Panc1 (cell line): ENCODE measurements around the gene NBDY. TPM values are rescaled to one million over a fixed set of nuclear protein-coding genes. Genes with fewer than 3 reads are reported as not detected.

ENCODE experiments used
- ATAC-seq: fragments of 200-7000 bp; cut with Tn5 transposase; 2 replicates; pipeline ENCODE4 v1.9.1; 2020; ENCODE audit warnings: mild to moderate bottlenecking, moderate library complexity
- BruUV-seq: library from RNA; stranded (reverse); fragments of 400-500 nt; replicated peaks from 2 replicates; lab custom pipeline; 2021; lab: Mats Ljungman, UMichigan
- CTCF ChIA-PET: fragments of 300-600 bp; sonication (Branson Sonifier 250); formaldehyde crosslinking; loops from one replicate; lab custom pipeline; 2022; ENCODE audit warnings: antibody characterized with exemption; lab: Charles Lee
- POLR2A ChIA-PET: fragments of 300-600 bp; sonication (Branson Sonifier 250); formaldehyde crosslinking; loops from one replicate; lab custom pipeline; 2022; ENCODE audit warnings: antibody characterized with exemption; lab: Charles Lee
- DNase-seq: peaks from one replicate; pipeline ENCODE4 v3.0.0-alpha.2; 2010; ENCODE audit warnings: low read depth, low spot score
- H3K27ac ChIP-seq: 2 replicates; pipeline ENCODE4 v1.5.1; 2011; ENCODE audit warnings: mild to moderate bottlenecking, low read length, inconsistent platforms
- H3K27me3 ChIP-seq: fragments of 200-500 bp; sonication (Bioruptor generic); 2 replicates; pipeline ENCODE4 v1.6.0; 2014; ENCODE audit warnings: low read length, inconsistent platforms; ENCODE audit not compliant: control insufficient read depth, insufficient read depth
- H3K36me3 ChIP-seq: fragments of 200-500 bp; sonication (Bioruptor generic); 2 replicates; pipeline ENCODE4 v1.5.1; 2014; ENCODE audit warnings: inconsistent platforms, mild to moderate bottlenecking, low read length, moderate library complexity; ENCODE audit not compliant: control insufficient read depth, insufficient read depth
- H3K4me1 ChIP-seq: 2 replicates; pipeline ENCODE4 v1.5.1; 2011; ENCODE audit warnings: inconsistent platforms, mild to moderate bottlenecking, low read length, moderate library complexity; ENCODE audit not compliant: control insufficient read depth, insufficient read depth
- H3K4me3 ChIP-seq, 2 experiments: 2 replicates each; pipeline ENCODE4 v1.5.1; 2011 to 2012; ENCODE audit warnings: low read depth in 2 of 2, low read length in 2 of 2, mild to moderate bottlenecking in 2 of 2, inconsistent platforms in 1 of 2, moderate library complexity in 1 of 2
- H3K9me3 ChIP-seq: fragments of 200-500 bp; sonication (Bioruptor generic); 2 replicates; pipeline ENCODE4 v1.5.1; 2014; ENCODE audit warnings: low read depth, mild to moderate bottlenecking, inconsistent platforms, low read length, moderate library complexity; ENCODE audit not compliant: control insufficient read depth, insufficient read depth
- POLR2AphosphoS5 ChIP-seq: IDR thresholded peaks from 2 replicates; pipeline ENCODE4 v1.6.1; 2012; ENCODE audit warnings: mild to moderate bottlenecking, low read depth, low read length, moderate library complexity
- SIN3A ChIP-seq: IDR thresholded peaks from 2 replicates; pipeline ENCODE4 v1.6.1; 2012; ENCODE audit warnings: low read depth, mild to moderate bottlenecking, low read length, moderate library complexity, borderline replicate concordance; ENCODE audit not compliant: insufficient read depth
- TCF7L2 ChIP-seq: IDR thresholded peaks from 2 replicates; pipeline ENCODE4 v1.6.1; 2011; ENCODE audit warnings: mild to moderate bottlenecking, low read depth, low read length, inconsistent platforms
- in situ Hi-C: cut with HindIII; loops from 2 replicates; pipeline ENCODE4 v1.10.0; 2016; ENCODE audit warnings: low sequenced_read_pairs, low pct_unique_long_range_greater_than_20kb
- intact Hi-C: fragments of 100-400 bp; cut with micrococcal nuclease; formaldehyde crosslinking; loops from one replicate; pipeline ENCODE4 v1.10.0; 2022; ENCODE audit not compliant: unreplicated experiment
- total RNA-seq: library from RNA; stranded (reverse); gene quantifications from one replicate; pipeline ENCODE4 v1.2.1, GENCODE V29; 2021; ENCODE audit not compliant: unreplicated experiment
- TF ChIP-seq, protein P1 (sequence below), 2 experiments: IDR thresholded peaks; 2 replicates each; pipeline ENCODE4 v1.6.1; 2011 to 2012; ENCODE audit warnings: low read depth in 2 of 2, control low read depth in 1 of 2, low read length in 1 of 2, mild to moderate bottlenecking in 1 of 2, moderate library complexity in 1 of 2; ENCODE audit not compliant: insufficient read depth in 1 of 2
- TF ChIP-seq, protein P2 (sequence below): fragments of 450-650 bp; IDR thresholded peaks from 2 replicates; pipeline ENCODE4 v1.5.1; 2017; ENCODE audit warnings: mild to moderate bottlenecking

NBDY gene
- total RNA-seq, 1 experiment from 2014 or later, result 52.0 TPM

DNA sequence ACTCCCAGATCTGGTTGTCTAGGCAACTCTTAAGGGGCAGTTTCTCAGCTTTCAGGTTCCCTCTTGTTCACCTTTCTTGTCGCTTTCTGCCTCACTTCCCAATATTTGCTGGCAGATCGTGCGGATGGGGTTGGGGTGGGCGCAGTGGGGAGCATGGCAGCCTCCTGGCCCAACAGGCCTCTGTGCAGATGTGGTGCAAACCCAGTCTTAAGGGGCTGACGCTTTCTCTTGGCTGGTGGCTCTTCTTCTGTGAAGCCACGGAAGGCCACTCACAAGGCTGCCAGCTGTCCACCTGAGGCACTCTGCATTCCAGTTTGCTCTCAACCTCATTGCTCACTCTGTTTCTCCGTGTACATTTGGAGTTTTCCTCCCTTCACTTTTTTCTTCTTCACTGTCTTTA lies 61.7 kb downstream of the NBDY start:
- in situ Hi-C loops (no loop called here), intact Hi-C loops (no loop called here)
- BruUV-seq, result no TSS peak
- ATAC-seq (no peak), DNase-seq (no peak)
- H3K36me3 ChIP-seq, result no peaks in the 10 kb centered on the region
- H3K4me1 ChIP-seq, result no peaks in the 10 kb centered on the region
- ChIA-PET CTCF (no interaction called here), POLR2A (no interaction called here)
- H3K27ac ChIP-seq, result no peak overlapping the region
- no peaks in the 10 kb centered on the region for H3K27me3 ChIP-seq
- no peaks in the 10 kb centered on the region for H3K9me3 ChIP-seq
- TF ChIP-seq, protein P1, sequence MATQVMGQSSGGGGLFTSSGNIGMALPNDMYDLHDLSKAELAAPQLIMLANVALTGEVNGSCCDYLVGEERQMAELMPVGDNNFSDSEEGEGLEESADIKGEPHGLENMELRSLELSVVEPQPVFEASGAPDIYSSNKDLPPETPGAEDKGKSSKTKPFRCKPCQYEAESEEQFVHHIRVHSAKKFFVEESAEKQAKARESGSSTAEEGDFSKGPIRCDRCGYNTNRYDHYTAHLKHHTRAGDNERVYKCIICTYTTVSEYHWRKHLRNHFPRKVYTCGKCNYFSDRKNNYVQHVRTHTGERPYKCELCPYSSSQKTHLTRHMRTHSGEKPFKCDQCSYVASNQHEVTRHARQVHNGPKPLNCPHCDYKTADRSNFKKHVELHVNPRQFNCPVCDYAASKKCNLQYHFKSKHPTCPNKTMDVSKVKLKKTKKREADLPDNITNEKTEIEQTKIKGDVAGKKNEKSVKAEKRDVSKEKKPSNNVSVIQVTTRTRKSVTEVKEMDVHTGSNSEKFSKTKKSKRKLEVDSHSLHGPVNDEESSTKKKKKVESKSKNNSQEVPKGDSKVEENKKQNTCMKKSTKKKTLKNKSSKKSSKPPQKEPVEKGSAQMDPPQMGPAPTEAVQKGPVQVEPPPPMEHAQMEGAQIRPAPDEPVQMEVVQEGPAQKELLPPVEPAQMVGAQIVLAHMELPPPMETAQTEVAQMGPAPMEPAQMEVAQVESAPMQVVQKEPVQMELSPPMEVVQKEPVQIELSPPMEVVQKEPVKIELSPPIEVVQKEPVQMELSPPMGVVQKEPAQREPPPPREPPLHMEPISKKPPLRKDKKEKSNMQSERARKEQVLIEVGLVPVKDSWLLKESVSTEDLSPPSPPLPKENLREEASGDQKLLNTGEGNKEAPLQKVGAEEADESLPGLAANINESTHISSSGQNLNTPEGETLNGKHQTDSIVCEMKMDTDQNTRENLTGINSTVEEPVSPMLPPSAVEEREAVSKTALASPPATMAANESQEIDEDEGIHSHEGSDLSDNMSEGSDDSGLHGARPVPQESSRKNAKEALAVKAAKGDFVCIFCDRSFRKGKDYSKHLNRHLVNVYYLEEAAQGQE (IDR thresholded peaks at IDR 0.05; ENCODE audit: insufficient read depth in 1 of 2, low read depth in 2 of 2, low read length in 1 of 2), result no peak
- no peak for TF ChIP-seq TCF7L2
- TF ChIP-seq SIN3A, result no peak
- no peak for TF ChIP-seq POLR2AphosphoS5
- TF ChIP-seq, protein P2, sequence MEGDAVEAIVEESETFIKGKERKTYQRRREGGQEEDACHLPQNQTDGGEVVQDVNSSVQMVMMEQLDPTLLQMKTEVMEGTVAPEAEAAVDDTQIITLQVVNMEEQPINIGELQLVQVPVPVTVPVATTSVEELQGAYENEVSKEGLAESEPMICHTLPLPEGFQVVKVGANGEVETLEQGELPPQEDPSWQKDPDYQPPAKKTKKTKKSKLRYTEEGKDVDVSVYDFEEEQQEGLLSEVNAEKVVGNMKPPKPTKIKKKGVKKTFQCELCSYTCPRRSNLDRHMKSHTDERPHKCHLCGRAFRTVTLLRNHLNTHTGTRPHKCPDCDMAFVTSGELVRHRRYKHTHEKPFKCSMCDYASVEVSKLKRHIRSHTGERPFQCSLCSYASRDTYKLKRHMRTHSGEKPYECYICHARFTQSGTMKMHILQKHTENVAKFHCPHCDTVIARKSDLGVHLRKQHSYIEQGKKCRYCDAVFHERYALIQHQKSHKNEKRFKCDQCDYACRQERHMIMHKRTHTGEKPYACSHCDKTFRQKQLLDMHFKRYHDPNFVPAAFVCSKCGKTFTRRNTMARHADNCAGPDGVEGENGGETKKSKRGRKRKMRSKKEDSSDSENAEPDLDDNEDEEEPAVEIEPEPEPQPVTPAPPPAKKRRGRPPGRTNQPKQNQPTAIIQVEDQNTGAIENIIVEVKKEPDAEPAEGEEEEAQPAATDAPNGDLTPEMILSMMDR, result no peak
- no peak overlapping the region for H3K4me3 ChIP-seq

DNA sequence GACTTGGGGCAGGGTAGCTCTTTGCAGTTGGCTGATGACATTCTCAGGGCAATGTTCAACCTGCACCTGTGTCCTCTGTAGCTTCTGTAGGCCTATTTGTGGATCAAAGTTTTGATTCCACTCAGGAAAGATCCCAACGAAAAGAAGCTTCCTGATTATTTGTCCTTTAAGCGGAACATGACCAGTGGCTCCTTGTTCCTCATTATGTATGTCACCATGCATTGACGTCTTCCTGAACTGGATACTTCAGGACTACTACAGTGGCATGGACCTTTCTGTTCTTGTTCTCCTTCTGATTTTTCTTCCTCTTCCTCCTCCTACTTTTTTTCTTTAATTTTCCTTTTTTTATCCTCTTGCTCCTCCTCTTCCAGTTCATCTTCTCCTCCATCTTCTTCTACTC lies 62.4 kb downstream of the NBDY start:
- ChIA-PET CTCF (no interaction called here), POLR2A (no interaction called here)
- TF ChIP-seq, protein P2, result no peak
- no peak for TF ChIP-seq SIN3A
- no TSS peak for BruUV-seq
- Histone ChIP-seq H3K4me1 (no peaks in the 10 kb centered on the region), H3K36me3 (no peaks in the 10 kb centered on the region), H3K9me3 (no peaks in the 10 kb centered on the region), H3K27me3 (no peaks in the 10 kb centered on the region), H3K4me3 (no peak overlapping the region), H3K27ac (no peak overlapping the region)
- intact Hi-C loops (no loop called here), in situ Hi-C loops (no loop called here)
- no peak for DNase-seq
- ATAC-seq, result no peak
